ENCODE results near the gene SLC31A1.

DNA sequence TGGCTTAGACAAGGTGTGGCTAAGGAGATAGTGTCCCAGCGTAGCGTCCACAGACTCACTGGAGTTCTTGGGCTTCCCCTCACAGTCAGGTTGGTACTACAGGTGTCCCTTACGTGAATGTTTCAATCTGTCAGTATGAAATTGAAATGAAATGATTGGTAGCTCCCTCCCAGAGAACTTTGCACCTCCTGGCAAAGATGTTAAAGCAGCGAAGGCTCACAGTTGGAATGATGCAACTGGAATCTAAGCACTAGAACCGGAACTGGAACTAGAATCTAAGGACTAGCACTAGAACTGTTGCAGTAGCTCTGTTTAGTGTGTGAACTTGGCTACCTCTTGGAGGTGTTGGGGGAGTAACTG lies 1.1 kb downstream of the SLC31A1 start:
- no peak for TF ChIP-seq CTCF (conservative IDR thresholded peaks at IDR 0.05)
- TF ChIP-seq EZH2 (IDR thresholded peaks at IDR 0.05; ENCODE audit: low read depth), result no peak

Data from PC-9 (cell line).